KMS-11 (cell line): ENCODE measurements around the gene ABL2.

Experiments
- H2AFZ ChIP-seq: fragments of 200-600 bp; sonication (generic); 2 replicates; pipeline ENCODE4 v1.6.1; 2016; ENCODE audit warnings: antibody characterized with exemption, mixed run types, low read depth
- H3K27ac ChIP-seq: fragments of 200-600 bp; sonication (generic); 2 replicates; pipeline ENCODE4 v1.6.1; 2016; ENCODE audit warnings: mild to moderate bottlenecking, mixed run types
- H3K27me3 ChIP-seq: fragments of 200-600 bp; sonication (generic); 2 replicates; pipeline ENCODE4 v1.6.1; 2017; ENCODE audit warnings: mild to moderate bottlenecking, low read depth, mixed run types, moderate library complexity; ENCODE audit not compliant: insufficient read depth
- H3K36me3 ChIP-seq: fragments of 200-600 bp; sonication (generic); 2 replicates; pipeline ENCODE4 v1.6.1; 2017; ENCODE audit warnings: mild to moderate bottlenecking, mixed run types; ENCODE audit not compliant: insufficient read depth
- H3K4me1 ChIP-seq: fragments of 200-600 bp; sonication (generic); 2 replicates; pipeline ENCODE4 v1.6.1; 2016; ENCODE audit warnings: mild to moderate bottlenecking, low read depth, mixed run types; ENCODE audit not compliant: poor library complexity, severe bottlenecking
- H3K4me2 ChIP-seq: fragments of 200-600 bp; sonication (generic); 2 replicates; pipeline ENCODE4 v1.7.0; 2016; ENCODE audit warnings: mild to moderate bottlenecking, mixed run types
- H3K4me3 ChIP-seq: fragments of 200-600 bp; sonication (generic); IDR thresholded peaks from 2 replicates; pipeline ENCODE4 v1.6.1; 2017; ENCODE audit warnings: low read depth, low read length, mixed read lengths; ENCODE audit not compliant: insufficient read depth
- H3K79me2 ChIP-seq: fragments of 200-600 bp; sonication (generic); 2 replicates; pipeline ENCODE4 v1.6.1; 2016; ENCODE audit warnings: low read depth, mixed run types; ENCODE audit not compliant: insufficient read depth
- H3K9ac ChIP-seq: fragments of 200-600 bp; sonication (generic); 2 replicates; pipeline ENCODE4 v1.6.1; 2016; ENCODE audit warnings: mild to moderate bottlenecking, mixed run types
- H4K20me1 ChIP-seq: fragments of 200-600 bp; sonication (generic); 2 replicates; pipeline ENCODE4 v1.6.1; 2016; ENCODE audit warnings: mild to moderate bottlenecking, mixed run types; ENCODE audit not compliant: insufficient read depth
- TF ChIP-seq, protein P1 (sequence below): fragments of 200-600 bp; sonication (generic); conservative IDR thresholded peaks from 2 replicates; pipeline ENCODE4 v1.6.1; 2017; ENCODE audit warnings: low read depth, mild to moderate bottlenecking, antibody characterized with exemption, low read length, moderate library complexity, mixed read lengths

Gene ABL2

DNA sequence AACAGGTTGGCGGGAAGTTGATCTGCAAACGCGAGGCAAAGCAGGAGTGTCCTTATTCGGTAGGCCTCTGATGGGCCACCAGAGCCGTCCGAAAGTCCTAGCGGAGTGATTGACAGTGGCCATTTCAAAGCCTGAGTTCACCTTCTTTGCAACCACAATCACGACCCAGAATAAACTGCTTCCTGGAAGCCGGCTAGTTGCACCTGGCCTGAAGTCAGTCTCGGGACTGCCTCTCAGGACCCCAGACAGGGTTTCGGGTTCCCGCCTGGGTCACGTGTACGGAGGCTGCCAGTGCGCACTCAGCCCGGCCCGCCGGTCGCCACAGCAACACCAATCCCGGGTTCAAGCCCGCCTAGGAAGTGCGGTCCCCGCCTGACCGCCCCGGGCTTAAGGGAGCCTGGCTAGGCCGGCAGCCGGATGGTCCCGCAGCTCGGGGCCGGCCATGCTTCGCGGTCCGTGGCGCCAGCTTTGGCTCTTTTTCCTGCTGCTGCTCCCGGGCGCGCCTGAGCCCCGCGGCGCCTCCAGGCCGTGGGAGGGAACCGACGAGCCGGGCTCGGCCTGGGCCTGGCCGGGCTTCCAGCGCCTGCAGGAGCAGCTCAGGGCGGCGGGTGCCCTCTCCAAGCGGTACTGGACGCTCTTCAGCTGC lies 147.7 kb downstream of the ABL2 start, which contains the start of gene TOR3A:
TOR3A (plus strand) TSS at position 384 of the 646 bp plus-strand sequence; CDS start at position 443, 59 bp downstream.
- no peaks in the 10 kb centered on the region for H4K20me1 ChIP-seq
- no peaks in the 10 kb centered on the region for H3K27me3 ChIP-seq
- TF ChIP-seq, protein P1, sequence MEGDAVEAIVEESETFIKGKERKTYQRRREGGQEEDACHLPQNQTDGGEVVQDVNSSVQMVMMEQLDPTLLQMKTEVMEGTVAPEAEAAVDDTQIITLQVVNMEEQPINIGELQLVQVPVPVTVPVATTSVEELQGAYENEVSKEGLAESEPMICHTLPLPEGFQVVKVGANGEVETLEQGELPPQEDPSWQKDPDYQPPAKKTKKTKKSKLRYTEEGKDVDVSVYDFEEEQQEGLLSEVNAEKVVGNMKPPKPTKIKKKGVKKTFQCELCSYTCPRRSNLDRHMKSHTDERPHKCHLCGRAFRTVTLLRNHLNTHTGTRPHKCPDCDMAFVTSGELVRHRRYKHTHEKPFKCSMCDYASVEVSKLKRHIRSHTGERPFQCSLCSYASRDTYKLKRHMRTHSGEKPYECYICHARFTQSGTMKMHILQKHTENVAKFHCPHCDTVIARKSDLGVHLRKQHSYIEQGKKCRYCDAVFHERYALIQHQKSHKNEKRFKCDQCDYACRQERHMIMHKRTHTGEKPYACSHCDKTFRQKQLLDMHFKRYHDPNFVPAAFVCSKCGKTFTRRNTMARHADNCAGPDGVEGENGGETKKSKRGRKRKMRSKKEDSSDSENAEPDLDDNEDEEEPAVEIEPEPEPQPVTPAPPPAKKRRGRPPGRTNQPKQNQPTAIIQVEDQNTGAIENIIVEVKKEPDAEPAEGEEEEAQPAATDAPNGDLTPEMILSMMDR = no peak
- H3K9ac ChIP-seq = peak within 1 kb of the TSS; percentile 94
- H3K79me2 ChIP-seq = peaks cover 49% of the 10 kb centered on the region
- H2AFZ ChIP-seq = peak within 1 kb of the TSS; percentile 60
- peak within 1 kb of the TSS; percentile 97 for H3K27ac ChIP-seq
- peaks cover 4% of the 10 kb centered on the region; the same call in 1 of the 2 replicates for H3K36me3 ChIP-seq
- peak within 1 kb of the TSS; percentile 81 for H3K4me2 ChIP-seq
- H3K4me3 ChIP-seq = peak within 1 kb of the TSS; percentile 76
- peaks cover 49% of the 10 kb centered on the region for H3K4me1 ChIP-seq

DNA sequence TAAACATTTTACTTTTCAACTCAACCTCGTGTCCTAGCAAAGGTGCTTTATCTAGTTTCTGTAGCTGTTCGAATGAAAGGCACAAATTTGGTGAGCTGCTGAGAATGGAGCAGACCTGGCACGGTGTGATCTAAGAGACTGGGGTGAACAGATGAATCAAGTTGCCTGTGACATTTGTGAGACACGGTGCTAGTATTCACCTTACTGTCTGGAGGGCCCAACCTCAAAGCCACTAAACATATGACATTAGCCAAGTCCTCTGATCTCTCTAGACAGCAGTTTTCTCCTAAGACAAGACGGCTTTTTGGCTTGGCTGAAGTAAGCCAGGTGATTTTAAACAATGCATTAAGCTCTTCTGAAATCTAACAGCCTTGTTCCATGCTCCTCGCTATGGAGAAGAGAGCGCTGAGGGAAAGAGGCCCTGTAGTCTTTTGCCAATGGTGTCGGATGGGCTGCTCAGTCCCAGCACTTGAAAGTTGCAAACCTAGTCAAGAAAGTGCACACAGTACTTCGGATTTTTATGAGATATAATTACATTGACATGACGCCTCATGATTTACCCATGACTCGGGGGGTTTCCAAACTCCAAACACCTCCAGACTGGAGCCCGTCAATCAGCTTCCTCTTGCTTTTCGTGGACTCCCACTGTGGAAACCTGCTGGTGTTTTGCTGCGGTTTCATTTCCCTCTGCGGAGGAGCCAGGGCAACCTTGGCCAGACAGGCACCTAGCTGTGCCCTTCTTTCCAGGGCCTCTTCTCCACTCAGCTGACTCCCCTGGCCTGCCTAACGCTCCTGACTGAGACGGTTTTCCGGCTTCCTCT lies 148.4 kb downstream of the ABL2 start:
- no peaks in the 10 kb centered on the region for H3K27me3 ChIP-seq
- peak overlapping the region; percentile 76 for H3K4me3 ChIP-seq
- peak overlapping the region; percentile 60 for H2AFZ ChIP-seq
- peak overlapping the region; percentile 97 for H3K27ac ChIP-seq
- TF ChIP-seq, protein P1 = no peak
- peaks cover 41% of the 10 kb centered on the region for H3K79me2 ChIP-seq
- H3K4me2 ChIP-seq = peak overlapping the region; percentile 81
- H3K9ac ChIP-seq = peak overlapping the region; percentile 94
- H4K20me1 ChIP-seq = no peaks in the 10 kb centered on the region
- peaks cover 41% of the 10 kb centered on the region for H3K4me1 ChIP-seq
- peaks cover 4% of the 10 kb centered on the region; the same call in 1 of the 2 replicates for H3K36me3 ChIP-seq

DNA sequence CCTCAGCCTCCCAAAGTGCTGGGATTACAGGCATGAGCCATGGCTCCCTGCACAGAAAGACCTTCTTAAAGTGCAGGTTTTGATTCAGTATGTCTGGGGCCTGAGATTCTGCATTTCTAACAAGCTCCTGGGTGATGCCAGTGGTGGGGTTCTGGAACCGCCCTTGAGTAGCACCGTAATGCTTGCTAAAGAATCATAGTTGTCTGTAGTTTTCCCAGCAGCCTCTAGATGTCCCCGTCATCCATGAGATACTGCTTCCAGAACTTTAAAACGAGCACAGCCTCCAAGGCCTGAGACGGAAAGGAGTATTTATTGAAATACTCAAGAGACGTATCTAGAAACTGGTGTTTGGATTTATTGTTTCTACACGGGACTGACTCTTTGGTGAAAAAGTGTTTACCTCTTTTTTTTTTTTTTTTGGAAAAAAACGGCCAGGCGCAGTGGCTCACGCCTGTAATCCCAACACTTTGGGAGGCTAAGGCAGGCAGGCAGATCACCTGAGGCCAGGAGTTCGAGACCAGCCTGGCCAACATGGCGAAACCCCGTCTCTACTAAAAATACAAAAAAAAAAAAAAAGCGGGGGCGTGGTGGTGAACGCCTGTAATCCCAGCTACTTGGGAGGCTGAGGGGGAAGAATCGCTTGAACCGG lies 150.2 kb downstream of the ABL2 start:
- Histone ChIP-seq H3K9ac (no peak overlapping the region), H3K4me1 (peaks cover 27% of the 10 kb centered on the region), H3K27me3 (no peaks in the 10 kb centered on the region), H2AFZ (no peak overlapping the region), H4K20me1 (no peaks in the 10 kb centered on the region), H3K4me2 (no peak overlapping the region), H3K79me2 (peaks cover 23% of the 10 kb centered on the region), H3K36me3 (no peaks in the 10 kb centered on the region; the same call in 1 of the 2 replicates), H3K27ac (no peak overlapping the region), H3K4me3 (no peak overlapping the region)
- TF ChIP-seq, protein P1 = peak; percentile 92

DNA sequence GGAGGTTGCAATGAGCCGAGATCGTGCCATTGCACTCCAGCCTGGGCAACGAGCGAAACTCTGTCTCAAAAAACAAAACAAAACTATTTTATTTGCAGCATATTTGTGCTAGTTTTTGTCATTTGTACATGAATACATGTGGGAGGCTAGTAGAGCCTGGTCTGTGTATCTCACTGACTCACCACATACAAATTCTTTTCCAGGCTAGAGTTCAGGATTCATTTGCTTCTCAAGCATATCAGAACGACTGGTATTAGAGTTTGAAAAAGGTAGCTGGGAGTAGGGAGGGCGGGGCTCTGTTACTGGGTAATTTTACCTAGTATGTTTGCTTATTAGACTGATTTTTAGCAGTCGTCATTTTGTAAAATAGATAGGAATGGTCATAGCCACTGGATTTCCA lies 152.1 kb downstream of the ABL2 start:
- no peak overlapping the region for H3K4me3 ChIP-seq
- TF ChIP-seq, protein P1 = no peak
- H3K27ac ChIP-seq = no peak overlapping the region
- H3K36me3 ChIP-seq = no peaks in the 10 kb centered on the region
- H3K9ac ChIP-seq = no peak overlapping the region
- no peaks in the 10 kb centered on the region for H4K20me1 ChIP-seq
- no peak overlapping the region for H2AFZ ChIP-seq
- H3K4me2 ChIP-seq = no peak overlapping the region
- H3K27me3 ChIP-seq = no peaks in the 10 kb centered on the region
- H3K4me1 ChIP-seq = peaks cover 19% of the 10 kb centered on the region
- H3K79me2 ChIP-seq = peaks cover 5% of the 10 kb centered on the region; the same call in 1 of the 2 replicates
